HG02885 (cell line): ENCODE results near the gene PTER.
A peak's percentile ranks its signal among the peaks of the same experiment; 100 is the strongest.

Source experiments
- ATAC-seq: cut with Tn5 transposase; IDR thresholded peaks from one replicate; pipeline ENCODE4 v1.9.1; 2021; ENCODE audit warnings: mild to moderate bottlenecking; ENCODE audit not compliant: unreplicated experiment, poor library complexity

Gene PTER

DNA sequence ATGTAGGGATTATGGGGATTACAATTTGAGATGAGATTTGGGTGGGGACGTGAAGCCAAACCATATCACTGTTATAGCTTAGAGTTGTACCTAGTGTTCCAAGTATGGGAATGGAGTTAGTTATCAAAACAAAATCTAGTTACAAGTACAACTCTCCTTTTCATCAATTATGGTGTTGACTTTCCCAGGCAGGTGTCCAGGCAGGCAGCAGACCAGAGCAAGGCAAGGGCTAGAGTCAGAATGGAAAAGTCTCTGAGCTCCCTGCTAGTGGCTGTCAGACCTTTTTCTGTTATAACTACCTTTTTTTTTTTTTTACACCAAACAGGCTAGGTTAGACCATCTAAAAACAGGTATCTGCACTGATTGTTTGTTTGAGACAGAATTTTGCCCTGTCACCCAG, 29.2 kb downstream of the PTER start:
- ATAC-seq = no peak

DNA sequence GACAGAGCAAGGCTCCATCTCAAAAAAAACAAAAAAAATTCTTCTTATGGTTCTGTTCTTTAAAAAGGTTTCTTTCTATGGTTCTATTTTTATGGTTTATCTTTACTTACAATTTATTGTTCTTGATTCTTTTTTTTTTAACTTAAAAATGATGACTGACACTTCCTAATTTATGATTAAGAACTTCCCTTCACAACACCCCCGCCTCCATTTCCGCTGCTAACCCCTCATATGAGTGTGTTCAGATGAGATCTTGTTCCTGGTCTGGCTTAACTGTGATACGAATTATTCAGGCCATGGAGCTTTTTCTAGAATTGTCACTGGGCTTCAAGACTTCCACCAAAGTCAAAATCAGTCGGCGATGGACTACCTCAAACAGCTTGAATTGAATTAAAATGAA, 33.9 kb downstream of the PTER start:
- no peak for ATAC-seq

DNA sequence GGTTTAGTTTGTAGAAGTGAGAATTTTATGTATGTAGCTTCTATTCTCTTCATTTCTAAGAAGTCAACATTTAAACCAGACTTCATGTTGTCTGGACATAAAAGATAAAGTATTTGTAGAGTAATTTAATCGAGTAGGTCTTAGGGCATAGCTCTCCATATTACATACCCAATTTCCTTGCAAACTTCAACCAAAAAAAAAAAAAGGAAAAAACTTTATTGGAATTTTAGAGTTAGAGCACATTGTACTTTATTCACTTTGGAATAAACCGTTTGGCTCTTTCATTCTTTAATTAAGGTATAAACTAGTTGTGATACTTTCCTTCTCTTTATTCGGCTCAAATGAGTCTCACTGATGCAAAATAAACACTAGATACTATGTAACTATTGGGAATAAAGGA, 36.0 kb downstream of the PTER start:
- ATAC-seq = no peak

DNA sequence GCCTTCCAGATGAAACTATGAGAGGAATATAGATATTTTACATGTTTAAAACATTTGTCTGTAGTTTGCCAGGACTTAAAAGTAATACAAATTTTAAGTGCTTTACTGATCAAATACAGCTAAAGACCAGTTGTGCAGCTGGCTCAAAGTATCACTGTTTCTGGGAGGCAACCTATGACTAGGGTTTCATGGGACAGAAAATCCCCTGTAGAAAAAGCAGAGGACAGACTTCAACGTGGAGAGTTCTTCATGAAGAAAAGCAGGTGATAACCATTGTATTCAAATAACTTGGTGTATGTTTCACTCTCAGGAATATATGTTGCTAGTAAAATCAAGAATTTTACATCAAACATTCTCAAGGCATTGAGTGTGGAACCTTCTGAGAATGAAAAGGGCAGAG, 40.9 kb downstream of the PTER start:
- no peak for ATAC-seq

DNA sequence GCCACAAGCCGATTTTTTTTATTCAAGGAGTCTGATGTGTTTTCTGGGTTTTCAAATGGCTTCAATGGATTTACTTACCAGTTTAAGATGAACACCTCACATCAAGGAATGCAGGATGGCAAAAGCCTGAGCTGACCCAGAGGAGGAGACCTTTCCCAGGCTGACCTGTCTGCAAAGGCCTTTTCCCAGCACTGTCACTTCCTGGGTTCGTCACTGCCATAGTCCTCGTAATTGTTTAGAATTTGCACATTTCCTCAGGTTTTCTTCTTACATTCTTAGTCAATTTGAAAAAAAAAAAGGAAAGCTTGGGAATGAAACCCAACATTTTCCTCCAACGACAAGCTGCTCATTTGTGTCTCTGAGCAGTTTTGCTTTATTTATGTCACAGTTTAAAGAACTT, 42.0 kb downstream of the PTER start:
- ATAC-seq = no peak

GRCh38 chr10:16481052-16481728, 44.4 kb downstream of the PTER start:
- no peak for ATAC-seq

GRCh38 chr10:16483241-16483917, 46.6 kb downstream of the PTER start:
- peak; percentile 73 for ATAC-seq

- ATAC-seq = no peak
Measured at GRCh38 chr10:16490511-16490910, 53.7 kb downstream of the PTER start.

- ATAC-seq = no peak
Measured at GRCh38 chr10:16491933-16492332, 55.1 kb downstream of the PTER start.

DNA sequence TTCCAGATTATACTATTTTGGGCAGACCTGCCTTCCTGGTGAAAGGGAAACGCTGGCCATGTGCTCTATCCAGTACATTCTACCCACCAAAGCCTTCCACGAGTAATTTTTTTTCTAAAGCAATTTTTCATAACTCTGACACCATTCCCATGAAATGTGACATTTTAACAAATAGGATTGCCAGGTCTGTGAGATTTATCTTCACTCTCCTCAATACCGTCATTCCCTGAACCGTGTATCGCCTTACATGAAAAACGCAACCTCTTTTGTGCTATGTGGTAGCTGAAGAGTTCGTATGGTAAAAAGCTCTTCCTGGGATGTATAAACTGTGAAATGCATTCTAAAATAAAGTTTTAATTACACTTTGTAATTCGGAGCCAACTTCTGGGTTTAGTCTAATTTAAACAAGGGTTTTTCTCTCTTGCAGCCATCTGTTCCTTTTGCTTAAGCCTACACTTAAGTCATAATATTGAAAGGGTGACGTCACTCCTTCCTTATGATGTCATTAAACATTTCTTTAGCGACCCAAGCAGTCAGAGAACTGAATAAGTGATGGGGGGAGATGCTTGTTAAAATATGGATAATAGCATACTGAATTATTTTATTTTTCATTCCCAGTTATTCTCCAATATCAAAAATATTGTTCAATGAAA, 57.2 kb downstream of the PTER start:
- ATAC-seq = no peak

DNA sequence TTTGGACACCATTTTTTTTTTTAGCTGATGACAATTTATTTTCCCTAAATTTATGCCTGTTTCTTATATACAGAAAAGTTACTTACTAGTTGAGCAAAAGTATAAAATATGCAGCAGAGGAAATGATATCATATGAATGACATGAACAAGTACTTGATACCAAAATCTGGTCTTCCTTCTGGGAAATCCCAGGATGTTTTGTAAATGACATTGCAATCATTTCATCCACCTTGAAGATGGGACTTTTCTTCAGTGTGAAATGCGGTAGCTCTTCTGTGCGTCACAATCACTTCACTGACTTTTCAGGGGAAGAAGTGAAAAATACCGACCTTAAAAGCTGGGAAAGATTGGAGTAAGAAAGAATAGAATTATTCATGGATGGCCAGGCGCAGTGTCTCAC, 61.1 kb downstream of the PTER start:
- ATAC-seq = no peak

DNA sequence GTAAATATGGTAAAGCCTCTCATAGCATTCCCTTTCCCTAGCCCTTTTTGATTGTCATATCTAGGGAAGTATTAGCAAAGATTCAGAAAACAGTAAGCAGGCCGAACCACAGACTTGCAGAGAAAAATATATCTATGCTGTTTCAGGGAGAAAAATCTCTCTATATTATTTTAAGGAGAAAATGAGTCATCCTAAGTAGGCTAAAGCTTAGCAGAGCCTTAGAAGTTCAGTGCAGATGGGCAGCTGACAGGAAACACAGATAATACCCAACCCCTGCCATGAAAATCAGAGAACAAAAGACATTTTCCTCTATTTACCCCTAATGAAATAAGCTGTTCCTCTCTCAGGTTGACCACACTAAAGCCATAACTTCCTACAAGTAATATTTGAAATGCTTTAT, 68.4 kb downstream of the PTER start:
- no peak for ATAC-seq

- ATAC-seq = no peak
Measured at GRCh38 chr10:16509996-16510395, 73.2 kb downstream of the PTER start.

- no peak for ATAC-seq
Measured at GRCh38 chr10:16510843-16511242, 74.0 kb downstream of the PTER start.

DNA sequence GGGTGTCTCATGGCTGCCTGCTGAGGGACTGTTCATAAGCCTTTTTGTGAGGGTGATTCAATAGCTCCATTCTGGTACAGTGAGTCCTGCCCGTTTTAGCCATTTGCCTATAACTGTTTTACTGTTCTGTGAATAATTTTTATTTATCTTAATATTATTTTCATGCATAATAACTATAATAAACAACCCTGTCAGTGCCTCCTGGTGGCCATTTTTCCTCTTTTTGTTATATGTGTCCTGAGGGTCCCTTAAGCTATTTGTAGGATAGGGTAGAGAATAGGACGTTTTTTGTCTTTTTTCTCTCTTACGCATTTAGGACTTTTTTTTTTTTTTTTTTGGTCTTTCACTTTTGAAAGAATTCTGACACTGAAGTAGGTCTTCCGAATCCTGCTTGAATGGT, 82.0 kb downstream of the PTER start:
- ATAC-seq = peak; percentile 0

DNA sequence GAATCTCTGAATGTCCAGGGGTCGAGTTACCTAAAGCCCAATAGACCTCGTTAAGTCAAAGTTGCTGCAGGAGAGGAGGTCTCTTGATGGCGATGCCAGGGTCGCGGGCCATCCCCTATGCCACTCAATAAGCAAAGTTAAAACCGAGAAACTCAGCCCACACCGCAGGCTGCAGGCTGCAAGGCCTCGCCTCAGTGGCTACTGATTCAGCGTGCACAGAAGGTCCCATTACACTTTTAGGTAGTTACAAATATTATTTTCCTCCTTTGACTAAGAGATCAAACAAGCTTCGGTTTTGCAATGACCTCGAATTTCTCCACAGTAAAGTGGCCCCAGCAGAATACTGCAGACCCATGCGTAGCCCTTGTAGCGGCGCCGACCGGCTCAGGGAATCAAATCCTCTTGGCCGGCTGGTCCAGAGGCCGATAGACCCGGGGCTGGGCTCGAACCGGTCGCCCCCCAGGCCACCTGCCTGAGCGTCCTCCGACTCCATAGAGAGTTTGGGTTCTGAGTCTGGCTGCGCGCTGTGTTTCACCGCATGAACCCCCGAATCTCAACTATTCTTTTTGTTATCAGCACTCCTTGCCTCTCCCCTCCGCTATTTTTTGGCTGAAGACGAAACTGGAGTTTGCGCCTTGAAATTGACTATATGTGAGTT, 82.6 kb downstream of the PTER start:
- peak; percentile 55 for ATAC-seq

DNA sequence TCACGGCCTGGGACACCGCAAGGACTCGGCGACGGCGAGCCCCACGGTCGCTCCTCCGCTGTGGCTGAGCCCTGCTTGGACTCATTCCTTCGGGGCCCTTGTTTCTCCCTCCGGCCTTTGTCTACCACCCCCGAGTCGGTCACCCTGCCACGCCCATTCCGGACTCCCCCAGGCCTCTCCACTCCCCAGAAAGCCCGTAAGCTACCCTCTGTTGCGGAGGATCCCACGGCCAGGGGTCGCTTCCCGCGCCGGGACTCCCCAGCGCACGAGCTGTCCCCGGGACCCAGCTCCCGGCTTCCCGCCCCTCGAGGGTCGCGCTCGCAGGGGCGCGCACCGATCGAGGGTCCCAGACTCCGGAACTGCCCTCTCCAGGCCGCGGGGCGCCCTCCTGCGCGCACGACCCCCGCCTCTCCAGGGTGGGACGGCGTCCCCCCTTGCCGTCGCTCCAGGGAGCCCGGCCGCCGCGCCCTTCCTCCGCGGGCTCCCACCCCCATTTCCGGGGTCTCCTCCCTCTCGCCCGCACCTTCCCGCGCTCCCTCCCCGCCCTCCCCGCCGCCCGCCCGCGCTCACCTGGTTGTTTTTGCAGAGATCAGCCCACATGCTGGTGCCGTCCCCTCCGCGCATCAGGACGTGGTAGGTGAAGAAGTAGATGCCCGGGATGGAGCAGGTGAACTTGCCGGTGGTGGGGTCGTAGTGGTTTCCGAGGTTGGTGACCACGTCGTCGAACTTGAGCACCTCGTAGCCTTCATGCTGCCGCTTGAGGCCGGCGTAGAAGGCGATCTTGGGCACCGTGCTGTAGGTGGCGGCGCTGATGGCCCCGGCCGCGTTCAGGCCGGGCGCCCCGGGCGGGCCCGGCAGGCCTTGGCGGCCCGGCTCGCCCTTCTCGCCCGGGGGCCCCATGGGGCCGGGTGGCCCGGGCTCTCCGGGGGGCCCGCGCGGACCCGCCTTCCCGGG, 83.4 kb downstream of the PTER start:
- ATAC-seq = peak; percentile 25

- ATAC-seq = peak; percentile 63
Measured at GRCh38 chr10:16520900-16521299, 84.1 kb downstream of the PTER start.

GRCh38 chr10:16521311-16522016, 84.7 kb downstream of the PTER start, which contains the start of gene C1QL3:
Gene C1QL3, minus strand, starts transcription at chr10:16521879. Its CDS starts 814 bp downstream, at chr10:16521065.
- ATAC-seq = peak; percentile 30
